Measurements from ENCODE around the gene UHRF1.
"Not testable (repeated sequence)": the region's sequence is repeated elsewhere in the genome, so short reads cannot be mapped to it uniquely, and the experiment has no call there.

UHRF1 gene

DNA sequence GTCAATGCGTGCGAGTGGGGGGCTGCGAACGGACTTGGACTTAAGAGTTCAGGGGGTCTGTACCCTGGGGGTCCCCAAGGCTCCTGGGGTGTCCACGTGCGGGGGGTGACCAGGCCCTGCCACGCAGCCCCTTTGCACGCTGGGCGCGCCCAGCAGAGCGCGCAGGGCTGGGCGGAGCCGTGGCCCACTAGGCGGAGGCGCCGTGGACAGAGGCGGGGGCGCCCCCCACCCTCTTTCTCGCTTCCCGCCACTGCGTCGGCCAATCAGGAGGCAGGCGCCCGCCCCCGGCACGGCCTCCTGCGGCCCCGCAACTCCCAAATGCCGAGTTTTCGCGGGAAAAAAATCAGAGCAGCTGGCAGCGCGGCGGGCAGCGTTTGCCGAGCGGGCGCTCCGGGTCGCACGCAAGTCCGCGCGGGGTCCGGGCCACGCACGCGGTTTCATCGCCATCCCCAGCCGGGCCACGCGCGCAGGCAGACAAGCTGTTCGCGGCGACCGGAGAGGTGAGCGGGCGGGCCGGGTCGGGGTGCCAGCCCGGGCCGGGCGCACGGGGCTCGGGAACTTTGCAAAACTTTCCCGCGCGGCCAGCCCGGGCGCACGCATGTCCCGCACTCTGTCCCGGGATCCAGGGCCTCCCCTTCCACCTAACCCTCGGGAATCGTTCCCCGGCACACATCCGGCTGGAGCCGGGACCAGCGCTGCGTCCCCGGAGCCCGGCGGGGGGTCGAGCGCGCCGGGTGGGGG lies at the start of gene UHRF1:
UHRF1 (plus strand) TSS at position 346 of the 741 bp plus-strand sequence. CDS start 1,385 bp downstream, outside the sequence.
- peak; percentile 87 for DNase-seq

DNA sequence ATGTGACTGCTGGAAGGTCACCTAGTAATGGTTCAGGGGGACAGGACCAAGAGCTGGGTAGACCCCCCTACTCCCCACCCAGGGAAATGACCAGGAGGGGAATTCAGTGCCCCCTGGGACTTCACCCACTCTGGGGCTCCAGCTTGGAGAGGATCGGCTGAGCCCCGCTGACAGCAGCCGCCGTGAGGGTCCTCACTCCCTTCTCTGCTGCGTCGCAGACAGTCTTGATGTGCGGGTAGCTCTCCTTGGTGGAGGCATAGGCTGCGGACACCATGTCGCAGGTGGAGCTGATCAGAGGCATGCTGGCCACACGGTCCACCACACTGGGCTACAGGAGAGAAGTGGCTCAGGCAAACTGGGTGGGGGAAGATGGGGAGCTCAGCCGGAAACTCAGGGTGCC lies 49.6 kb upstream of the UHRF1 start:
- no peak for DNase-seq

DNA sequence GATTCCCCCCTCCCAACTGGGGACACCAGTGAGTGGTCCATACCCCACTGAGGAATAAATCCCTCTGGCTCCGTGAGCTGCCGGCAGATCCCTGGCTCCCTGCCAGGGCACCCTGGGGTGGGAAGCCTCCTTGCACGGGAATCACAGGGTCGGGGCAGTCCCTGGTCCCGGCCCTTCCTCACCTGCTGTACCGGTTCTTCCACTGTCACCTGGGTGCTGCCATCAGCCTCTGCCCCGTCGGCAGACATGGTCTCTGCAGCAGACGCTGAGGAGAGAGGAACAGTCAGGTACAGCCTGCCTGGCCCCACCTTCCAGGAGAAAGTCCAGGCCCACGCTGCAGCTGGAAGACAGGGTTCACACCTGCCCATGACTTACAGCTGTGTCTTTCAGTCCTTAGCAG lies 48.2 kb upstream of the UHRF1 start:
- no peak for DNase-seq

- DNase-seq = peak; percentile 68
Measured at GRCh38 chr19:4866595-4867424, 42.5 kb upstream of the UHRF1 start.

- DNase-seq = peak; percentile 98
Measured at GRCh38 chr19:4867534-4868285, 41.6 kb upstream of the UHRF1 start, which contains the start of gene PLIN3. Gene PLIN3 (minus strand): TSS chr19:4867667. CDS start chr19:4861394, 6,273 bp downstream.

- no peak for DNase-seq
Measured at GRCh38 chr19:4868286-4868834, 40.9 kb upstream of the UHRF1 start.

DNA sequence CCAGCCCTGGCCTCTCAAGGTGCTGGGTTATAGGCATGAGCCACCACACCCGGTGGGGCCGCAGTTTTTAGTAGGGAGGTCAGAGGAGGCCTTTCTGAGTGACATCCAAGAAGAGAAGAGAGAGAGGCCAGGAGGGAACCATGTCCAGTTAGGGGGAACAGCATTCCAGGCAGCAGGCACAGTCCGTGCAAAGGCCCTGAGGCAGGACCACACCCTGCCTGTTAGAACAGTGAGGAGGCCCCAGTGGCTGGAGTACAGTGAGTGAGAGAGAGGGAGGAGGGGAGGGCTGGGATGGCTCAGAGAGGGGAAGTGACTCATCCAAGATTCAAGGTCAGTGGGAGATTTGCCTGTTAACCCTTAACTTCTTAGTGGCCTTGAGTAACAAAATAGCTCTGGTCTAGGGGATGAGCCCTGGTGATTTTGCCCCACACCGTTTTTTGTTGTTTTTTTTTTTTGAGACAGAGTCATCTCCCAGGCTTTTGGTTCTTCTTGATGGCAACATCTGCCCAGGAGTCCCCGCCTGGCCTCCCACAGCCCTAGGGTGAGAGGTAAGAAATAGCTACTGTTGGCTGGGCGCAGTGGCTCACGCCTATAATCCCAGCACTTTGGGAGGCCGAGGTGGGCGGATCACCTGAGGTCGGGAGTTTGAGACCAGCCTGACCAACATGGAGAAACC lies 39.1 kb upstream of the UHRF1 start:
- peak; percentile 57 for DNase-seq

- no peak for DNase-seq
Measured at GRCh38 chr19:4871711-4872110, 37.6 kb upstream of the UHRF1 start.

DNA sequence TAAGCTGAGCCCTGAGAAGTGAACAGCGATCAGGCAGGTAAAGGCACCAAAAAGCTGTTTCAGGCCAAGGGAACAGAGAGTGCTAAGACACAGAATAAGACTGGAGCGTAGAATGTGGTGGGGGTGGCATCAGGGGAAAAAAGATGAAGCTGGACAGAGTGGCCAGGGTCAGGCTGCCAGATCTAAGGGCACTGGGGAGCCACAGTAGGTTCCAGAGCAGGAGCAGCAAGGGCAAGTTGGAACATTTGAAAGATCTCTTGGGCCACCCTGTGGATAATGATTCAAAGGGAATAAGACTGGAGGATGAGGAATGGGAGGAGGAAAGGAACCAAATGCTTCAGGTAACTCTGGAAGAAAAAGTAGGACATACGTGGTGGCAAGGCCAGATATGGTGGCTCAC lies 35.4 kb upstream of the UHRF1 start:
- no peak for DNase-seq

GRCh38 chr19:4877753-4878490 lies 31.4 kb upstream of the UHRF1 start:
- DNase-seq = no peak

GRCh38 chr19:4878491-4878968 lies 30.8 kb upstream of the UHRF1 start:
- DNase-seq = peak; percentile 40

DNA sequence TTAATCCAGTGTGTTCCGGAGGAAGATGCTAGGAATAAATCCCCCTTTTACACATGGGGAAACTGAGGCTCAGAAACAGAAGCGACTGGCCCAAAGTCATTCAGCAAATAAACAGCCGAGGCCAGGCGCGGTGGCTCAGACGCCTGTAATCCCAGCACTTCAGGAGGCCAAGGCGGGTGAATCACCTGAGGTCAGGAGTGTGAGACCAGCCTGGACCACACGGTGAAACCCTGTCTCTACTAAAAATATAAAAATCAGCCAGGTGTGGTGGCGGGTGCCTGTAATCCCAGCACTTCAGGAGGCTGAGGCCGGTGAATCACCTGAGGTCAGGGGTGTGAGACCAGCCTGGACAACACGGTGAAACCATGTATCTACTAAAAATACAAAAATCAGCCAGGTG lies 30.3 kb upstream of the UHRF1 start:
- no peak for DNase-seq

- not testable (repeated sequence) for DNase-seq
Measured at GRCh38 chr19:4882874-4883273, 26.4 kb upstream of the UHRF1 start.

- DNase-seq = not testable (repeated sequence)
Measured at GRCh38 chr19:4884993-4885392, 24.3 kb upstream of the UHRF1 start.

GRCh38 chr19:4887803-4888202 lies 21.5 kb upstream of the UHRF1 start:
- not testable (repeated sequence) for DNase-seq

DNA sequence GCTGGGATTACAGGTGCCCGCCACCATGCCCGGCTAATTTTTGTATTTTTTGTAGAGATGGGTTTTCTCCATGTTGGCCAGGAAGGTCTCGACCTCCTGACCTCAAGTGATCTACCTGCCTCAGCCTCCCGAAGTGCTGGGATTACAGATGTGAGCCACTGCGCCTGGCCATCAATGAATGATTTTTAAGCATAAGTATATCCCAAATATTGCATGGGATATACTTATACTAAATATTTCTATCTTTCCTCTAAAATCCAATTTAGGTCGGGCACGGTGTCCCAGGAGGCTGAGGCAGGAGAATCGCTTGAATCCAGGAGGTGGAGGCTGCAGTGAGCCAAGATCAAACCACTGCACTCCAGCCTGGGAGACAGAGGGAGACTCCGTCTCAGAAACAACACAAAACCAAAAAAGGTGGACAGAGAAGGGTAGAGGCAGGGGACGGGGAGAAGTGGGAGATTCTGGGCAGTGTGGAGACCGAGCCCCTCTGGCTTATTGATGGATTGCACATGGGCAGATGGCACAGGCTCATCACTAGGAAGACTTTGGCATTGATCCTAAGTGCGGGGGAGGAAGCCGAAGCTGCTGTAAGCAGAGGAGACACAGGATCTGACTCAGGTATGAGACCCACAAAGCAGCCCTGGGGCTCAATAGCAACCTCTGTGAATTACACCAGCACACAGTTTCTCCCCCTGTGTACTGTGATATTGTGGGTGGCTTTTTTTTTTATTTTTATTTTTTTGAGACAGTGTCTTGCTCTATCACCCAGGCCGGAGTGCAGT lies 20.1 kb upstream of the UHRF1 start:
- no peak for DNase-seq

GRCh38 chr19:4891066-4891465 lies 18.2 kb upstream of the UHRF1 start:
- no peak for DNase-seq

DNA sequence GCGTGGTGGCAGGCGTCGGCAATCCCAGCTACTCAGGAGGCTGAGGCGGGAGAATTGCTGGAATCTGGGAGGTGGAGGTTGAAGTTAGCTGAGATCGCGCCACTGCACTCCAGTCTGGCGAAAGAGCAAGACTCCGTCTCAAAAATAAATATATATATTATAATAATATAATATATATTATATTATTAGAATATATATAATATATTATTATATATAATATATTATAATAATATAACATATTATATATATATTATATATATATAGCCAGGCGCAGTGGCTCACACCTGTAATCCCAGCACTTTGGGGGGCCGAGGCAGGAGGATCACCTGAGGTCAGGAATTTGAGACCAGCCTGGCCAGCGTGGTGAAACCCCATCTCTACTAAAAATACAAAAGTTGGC lies 16.3 kb upstream of the UHRF1 start:
- not testable (repeated sequence) for DNase-seq

- DNase-seq = no peak
Measured at GRCh38 chr19:4896372-4896771, 12.9 kb upstream of the UHRF1 start.

DNA sequence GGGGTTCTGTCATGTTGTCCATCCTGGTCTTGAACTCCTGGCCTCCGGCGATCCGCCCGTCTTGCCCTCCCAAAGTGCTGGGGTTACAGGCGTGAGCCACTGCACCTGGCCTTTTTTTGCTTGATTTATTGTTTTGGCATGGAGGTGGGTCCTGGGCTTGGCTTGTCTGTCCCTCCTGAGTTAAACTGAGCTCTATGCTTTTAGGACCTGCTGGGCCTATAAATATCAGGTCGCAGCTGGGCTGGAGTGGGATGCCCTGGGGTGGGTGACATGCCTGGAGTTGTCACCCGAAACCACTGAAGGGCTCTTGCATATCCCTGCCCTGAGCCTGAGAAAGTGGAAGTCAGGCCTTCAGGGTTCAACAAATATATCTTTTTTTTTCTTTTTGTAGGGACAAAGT lies 12.2 kb upstream of the UHRF1 start:
- DNase-seq = no peak

- not testable (repeated sequence) for DNase-seq
Measured at GRCh38 chr19:4900879-4901278, 8.4 kb upstream of the UHRF1 start.

All from stimulated activated CD8-positive, alpha-beta memory T cell treated with anti-CD3 and anti-CD28 coated beads, Interleukin-4, amount 100 ng/mL, for 48 hours (primary cell).